GM12891 (cell line): Measurements from ENCODE around the gene RPUSD2. TPM values are rescaled to one million over a fixed set of nuclear protein-coding genes. Genes with fewer than 3 reads are reported as not detected.

Source experiments
- DNase-seq: peaks from one replicate; pipeline ENCODE4 v3.0.0; 2011; ENCODE audit warnings: low spot score; ENCODE audit not compliant: insufficient read length
- FAIRE-seq: peaks from 2 replicates; lab custom pipeline; 2011; peaks lifted over from hg19 to GRCh38; lab: Jason Lieb, UNC
- PAX5 ChIP-seq: IDR thresholded peaks from 2 replicates; pipeline ENCODE4 v1.6.1; 2011; ENCODE audit warnings: low read length, moderate library complexity, mild to moderate bottlenecking; ENCODE audit not compliant: insufficient read depth, severe bottlenecking
- POLR2A ChIP-seq: IDR thresholded peaks from 2 replicates; pipeline ENCODE4 v1.6.1; 2011; ENCODE audit warnings: low read depth, low read length, control low read depth
- POLR2AphosphoS5 ChIP-seq: IDR thresholded peaks from 2 replicates; pipeline ENCODE4 v1.6.1; 2011; ENCODE audit warnings: low read depth, low read length, control low read depth
- POU2F2 ChIP-seq: IDR thresholded peaks from 2 replicates; pipeline ENCODE4 v1.6.1; 2011; ENCODE audit warnings: low read depth, mild to moderate bottlenecking, control low read depth, low read length, moderate library complexity
- SPI1 ChIP-seq: IDR thresholded peaks from 2 replicates; pipeline ENCODE4 v1.6.1; 2011; ENCODE audit warnings: low read depth, low read length, control low read depth
- TAF1 ChIP-seq: IDR thresholded peaks from 2 replicates; pipeline ENCODE4 v1.6.1; 2011; ENCODE audit warnings: low read depth, low read length, control low read depth
- polyA plus RNA-seq: library from polyadenylated mRNA; unstranded; fragments of >200 nt; gene quantifications from one replicate; pipeline ENCODE4 v1.2.1, GENCODE V29; 2012; ENCODE audit warnings: low read depth, missing spikeins, inconsistent platforms; ENCODE audit not compliant: missing spikeins

Gene RPUSD2
- 10.6 TPM for polyA plus RNA-seq

- FAIRE-seq (peak; percentile 92), DNase-seq (peak; percentile 91)
- TF ChIP-seq PAX5 (no peak), SPI1 (no peak), TAF1 (peak; percentile 59; the same call in 1 of the 2 replicates), POLR2A (peak; percentile 81), POLR2AphosphoS5 (peak; percentile 85), POU2F2 (peak; percentile 72)
Measured at GRCh38 chr15:40569129-40569953, at the start of gene RPUSD2. Gene RPUSD2 (plus strand): TSS chr15:40569299. CDS start chr15:40569338, 39 bp downstream.

GRCh38 chr15:40523611-40524010, 45.5 kb upstream of the RPUSD2 start:
- TF ChIP-seq POLR2AphosphoS5, result no peak
- no peak for TF ChIP-seq POLR2A
- no peak for TF ChIP-seq TAF1
- TF ChIP-seq POU2F2, result no peak
- no peak for TF ChIP-seq SPI1
- no peak for TF ChIP-seq PAX5
- FAIRE-seq (peak; percentile 23), DNase-seq (no peak)

GRCh38 chr15:40525855-40526254, 43.2 kb upstream of the RPUSD2 start:
- no peak for DNase-seq
- TF ChIP-seq SPI1 (no peak), TAF1 (no peak), POU2F2 (no peak), POLR2AphosphoS5 (no peak)
- FAIRE-seq, result no peak

GRCh38 chr15:40528801-40529200, 40.3 kb upstream of the RPUSD2 start:
- FAIRE-seq, result no peak
- no peak for TF ChIP-seq POLR2A
- TF ChIP-seq PAX5, result no peak
- no peak for TF ChIP-seq TAF1
- no peak for TF ChIP-seq POU2F2
- TF ChIP-seq SPI1, result no peak
- no peak for TF ChIP-seq POLR2AphosphoS5
- DNase-seq, result no peak

GRCh38 chr15:40533763-40534364, 35.2 kb upstream of the RPUSD2 start:
- no peak for FAIRE-seq
- no peak for DNase-seq
- no peak for TF ChIP-seq SPI1
- TF ChIP-seq POLR2AphosphoS5, result no peak
- no peak for TF ChIP-seq TAF1
- TF ChIP-seq PAX5, result no peak
- no peak for TF ChIP-seq POLR2A
- TF ChIP-seq POU2F2, result no peak

- FAIRE-seq, result no peak
- TF ChIP-seq POLR2AphosphoS5 (no peak), TAF1 (no peak), PAX5 (no peak), POLR2A (no peak), SPI1 (no peak), POU2F2 (no peak)
- no peak for DNase-seq
Measured at GRCh38 chr15:40534371-40534770, 34.7 kb upstream of the RPUSD2 start.

- DNase-seq (no peak), FAIRE-seq (no peak)
- TF ChIP-seq POLR2AphosphoS5, result no peak
- TF ChIP-seq SPI1, result no peak
- no peak for TF ChIP-seq POLR2A
- TF ChIP-seq TAF1, result no peak
- no peak for TF ChIP-seq POU2F2
- no peak for TF ChIP-seq PAX5
Measured at GRCh38 chr15:40536501-40536900, 32.6 kb upstream of the RPUSD2 start.

GRCh38 chr15:40538976-40539375, 30.1 kb upstream of the RPUSD2 start:
- no peak for FAIRE-seq

GRCh38 chr15:40543082-40543481, 26.0 kb upstream of the RPUSD2 start:
- no peak for FAIRE-seq
- TF ChIP-seq POLR2A (no peak), POLR2AphosphoS5 (no peak), PAX5 (no peak), TAF1 (no peak), POU2F2 (no peak), SPI1 (no peak)
- no peak for DNase-seq

More at GRCh38 chr15:40538976-40539375, 30.1 kb upstream of the RPUSD2 start:
- no peak for TF ChIP-seq POLR2AphosphoS5
- TF ChIP-seq PAX5, result no peak
- TF ChIP-seq TAF1, result no peak
- no peak for TF ChIP-seq POU2F2
- TF ChIP-seq SPI1, result no peak
- TF ChIP-seq POLR2A, result no peak
- no peak for DNase-seq
